Raji (cell line): ENCODE measurements around the gene CXCR3.

Experiments used
- POLR2A ChIP-seq: IDR thresholded peaks from 2 replicates; pipeline ENCODE4 v1.6.1; 2011; ENCODE audit warnings: low read depth, low read length, control low read depth; ENCODE audit not compliant: insufficient read depth

The CXCR3 gene

DNA sequence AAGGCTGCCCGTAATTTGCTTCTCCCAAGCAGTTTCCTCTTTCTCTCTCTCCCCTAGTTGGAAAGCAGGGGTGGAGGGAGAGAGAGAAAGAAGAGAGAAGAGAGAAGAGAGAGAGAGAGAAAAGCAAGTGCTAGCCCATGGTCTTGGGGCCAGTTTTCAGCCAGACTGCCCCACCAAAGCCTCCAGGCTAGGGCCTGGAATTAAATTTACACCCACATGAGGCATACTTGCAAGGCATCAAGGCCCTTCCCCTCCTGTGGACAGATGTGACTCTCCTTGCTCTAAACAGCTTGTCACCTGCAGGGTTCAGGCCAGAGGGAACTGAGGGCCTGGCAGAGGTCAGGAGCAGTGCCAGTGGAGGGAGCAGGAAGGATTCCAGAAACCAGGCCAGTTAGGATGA is 1.7 kb upstream of the CXCR3 start:
- TF ChIP-seq POLR2A, result no peak

DNA sequence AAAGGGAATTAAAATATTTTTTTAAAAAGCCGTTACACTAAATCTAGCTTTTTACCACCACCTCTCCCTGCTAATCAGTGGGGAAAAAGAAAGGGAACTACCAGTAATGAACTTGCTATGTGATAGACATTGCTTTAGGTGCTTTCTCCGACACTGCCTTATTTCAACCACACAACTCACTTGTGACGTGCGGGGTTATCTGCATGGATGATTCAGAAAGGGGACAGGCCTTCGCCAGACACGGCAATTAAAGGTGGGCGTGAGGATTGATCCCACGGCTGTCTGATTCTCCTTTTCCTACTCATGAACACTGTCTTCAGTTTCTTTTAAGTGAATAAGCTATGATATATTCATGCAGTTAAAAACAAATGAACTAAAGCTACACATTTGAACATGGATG is 882 bp upstream of the CXCR3 start:
- no peak for TF ChIP-seq POLR2A

DNA sequence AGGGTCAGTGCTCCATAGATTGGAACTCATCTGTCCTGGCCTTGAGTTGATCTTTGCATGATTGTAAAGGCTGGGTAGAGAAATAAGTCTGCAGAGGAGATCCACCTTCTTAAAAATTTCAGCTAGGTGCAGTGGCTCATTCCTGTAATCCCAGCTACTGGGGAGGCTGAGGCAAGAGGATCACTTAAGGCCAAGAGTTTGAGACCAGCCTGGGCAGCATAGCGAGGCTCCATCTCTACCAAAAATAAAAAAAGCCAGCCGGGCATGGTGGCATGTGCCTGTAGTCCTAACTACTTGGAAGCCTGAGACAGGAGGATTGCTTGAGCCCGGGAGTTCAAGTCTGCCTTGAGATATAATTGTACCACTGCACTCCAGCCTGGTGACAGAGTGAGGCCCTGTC is 476 bp upstream of the CXCR3 start:
- TF ChIP-seq POLR2A, result no peak

DNA sequence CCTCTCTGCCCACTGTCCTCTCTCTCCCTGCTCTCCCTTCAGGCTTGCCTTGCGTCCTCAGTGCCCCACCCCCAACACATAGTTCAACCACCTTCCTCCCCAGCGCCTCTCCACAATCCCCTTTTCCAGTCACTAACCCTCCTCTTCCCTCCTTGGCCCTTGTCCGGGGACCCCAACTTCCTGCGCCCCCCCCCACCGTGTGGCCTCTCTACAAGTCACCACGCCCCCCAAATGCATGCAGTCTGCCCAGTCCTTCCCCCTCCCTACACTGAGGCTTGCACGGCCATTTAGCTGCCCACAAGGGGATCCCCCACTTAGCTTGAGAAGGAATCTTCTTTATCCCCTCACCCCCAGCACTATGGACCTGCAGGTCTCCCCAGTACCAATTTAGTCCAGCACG is 569 bp downstream of the CXCR3 start:
- no peak for TF ChIP-seq POLR2A

DNA sequence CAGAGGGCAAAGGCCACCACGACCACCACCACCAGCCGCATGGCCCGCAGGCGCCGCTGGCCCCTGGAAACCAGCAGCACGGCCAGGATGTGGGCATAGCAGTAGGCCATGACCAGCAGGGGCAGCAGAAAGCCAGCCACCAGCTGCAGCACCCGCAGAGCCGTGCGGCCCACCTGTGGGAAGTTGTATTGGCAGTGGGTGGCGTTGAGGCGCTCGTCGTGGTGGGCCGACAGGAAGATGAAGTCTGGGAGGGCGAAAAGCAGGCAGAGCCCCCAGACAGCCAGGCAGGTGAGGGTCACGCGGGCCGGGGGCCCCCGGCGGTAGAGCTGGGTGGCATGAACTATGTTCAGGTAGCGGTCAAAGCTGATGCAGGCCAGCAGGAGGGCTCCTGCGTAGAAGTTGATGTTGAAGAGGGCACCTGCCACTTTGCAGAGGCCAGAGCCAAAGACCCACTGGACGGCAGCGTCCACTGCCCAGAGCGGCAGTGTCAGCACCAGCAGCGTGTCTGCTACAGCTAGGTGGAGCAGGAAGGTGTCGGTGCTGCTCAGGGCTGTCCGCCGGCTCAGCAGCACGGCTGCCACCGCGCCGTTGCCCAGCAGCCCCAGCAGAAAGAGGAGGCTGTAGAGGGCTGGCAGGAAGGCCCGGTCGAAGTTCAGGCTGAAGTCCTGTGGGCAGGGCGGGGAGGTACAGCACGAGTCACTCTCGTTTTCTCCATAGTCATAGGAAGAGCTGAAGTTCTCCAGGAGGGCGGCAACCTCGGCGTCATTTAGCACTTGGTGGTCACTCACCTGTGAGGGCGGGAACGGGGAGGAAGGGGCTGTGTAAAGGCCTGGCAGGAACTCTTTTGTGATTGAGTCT is 1.4 kb downstream of the CXCR3 start:
- no peak for TF ChIP-seq POLR2A

DNA sequence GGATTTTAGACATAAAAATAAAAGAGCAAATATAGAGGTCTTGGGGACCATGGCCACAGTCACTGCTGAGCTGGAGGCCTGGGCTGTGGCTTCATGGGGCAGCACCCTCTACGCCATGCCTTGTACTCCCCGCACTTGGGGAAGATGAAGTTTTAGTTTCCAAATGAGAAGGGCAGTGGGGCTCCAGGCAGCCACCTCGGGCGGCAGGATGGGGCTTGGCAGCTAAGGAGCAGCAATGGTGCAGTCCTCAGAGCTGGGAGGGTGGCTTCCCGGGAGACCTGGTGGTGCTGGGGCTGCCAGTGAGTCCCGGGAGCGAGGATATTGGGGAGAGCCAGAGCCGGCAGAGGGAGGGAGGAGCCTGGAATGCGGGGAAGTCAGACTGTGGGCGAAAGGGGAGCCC is 2.4 kb downstream of the CXCR3 start:
- TF ChIP-seq POLR2A, result no peak

DNA sequence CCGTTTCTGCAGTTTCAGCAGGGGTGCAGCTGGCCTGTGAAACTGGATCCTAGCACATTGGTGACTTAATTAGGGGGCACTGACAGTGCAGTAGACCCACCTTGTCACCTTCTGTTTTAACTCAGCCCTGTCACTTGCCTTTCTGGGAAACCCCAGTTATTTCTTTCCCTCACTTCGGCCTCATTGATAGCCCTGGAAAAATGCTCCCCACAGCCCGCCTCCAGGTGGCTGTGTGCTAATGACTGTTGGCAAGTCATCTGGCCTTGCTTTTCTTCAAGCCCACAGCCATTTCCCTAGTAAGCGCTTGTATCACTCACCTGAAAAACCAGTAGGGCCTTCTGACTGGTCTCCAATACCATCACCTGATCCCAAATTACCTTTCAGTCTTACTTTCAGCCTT is 3.3 kb downstream of the CXCR3 start:
- TF ChIP-seq POLR2A, result no peak

DNA sequence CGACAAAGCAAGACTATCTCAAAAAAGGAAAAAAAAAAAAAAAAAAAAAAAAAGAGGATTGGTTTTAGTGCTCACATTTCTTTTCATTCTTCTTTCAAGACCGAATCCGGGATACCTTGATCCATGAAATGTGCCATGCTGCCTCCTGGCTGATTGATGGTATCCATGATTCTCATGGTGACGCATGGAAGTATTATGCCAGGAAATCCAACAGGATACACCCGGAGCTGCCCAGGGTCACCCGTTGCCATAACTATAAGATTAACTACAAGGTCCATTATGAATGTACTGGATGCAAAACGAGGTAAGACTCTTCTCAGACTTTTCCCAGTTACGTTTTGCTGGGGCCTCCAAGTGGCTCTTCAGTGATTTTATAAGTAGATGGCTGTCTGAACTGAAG is 6.1 kb downstream of the CXCR3 start:
- TF ChIP-seq POLR2A, result no peak

DNA sequence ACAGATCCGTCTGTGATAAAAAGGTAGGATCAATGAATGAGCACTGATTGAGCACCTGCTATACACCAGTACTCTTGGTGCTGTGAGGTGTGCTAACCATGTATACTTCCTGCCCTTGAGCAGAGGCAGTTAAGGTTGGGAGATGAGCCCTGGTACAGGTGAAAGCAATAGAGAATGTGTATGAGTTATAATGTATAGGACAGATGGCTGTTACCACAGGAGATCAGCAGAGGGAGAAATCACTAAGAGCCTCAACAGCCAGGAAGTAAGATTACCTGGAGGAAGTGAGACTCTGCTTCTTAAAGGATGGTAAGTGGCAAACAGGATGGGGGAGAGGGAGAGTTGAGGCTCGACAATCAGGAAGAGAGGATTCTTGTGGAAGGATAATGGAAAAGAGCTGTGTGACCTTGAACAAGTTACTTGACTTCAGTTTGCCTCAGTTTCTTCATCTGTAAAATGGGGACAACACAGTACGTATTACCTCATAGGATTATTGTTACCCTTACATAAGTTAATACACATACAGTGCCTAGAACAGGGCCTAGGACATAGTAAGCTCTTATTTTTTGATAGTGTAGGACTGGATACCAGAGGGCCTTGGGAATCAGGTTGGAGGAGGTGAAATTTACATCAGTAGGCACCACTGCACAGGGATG is 9.1 kb downstream of the CXCR3 start:
- no peak for TF ChIP-seq POLR2A

DNA sequence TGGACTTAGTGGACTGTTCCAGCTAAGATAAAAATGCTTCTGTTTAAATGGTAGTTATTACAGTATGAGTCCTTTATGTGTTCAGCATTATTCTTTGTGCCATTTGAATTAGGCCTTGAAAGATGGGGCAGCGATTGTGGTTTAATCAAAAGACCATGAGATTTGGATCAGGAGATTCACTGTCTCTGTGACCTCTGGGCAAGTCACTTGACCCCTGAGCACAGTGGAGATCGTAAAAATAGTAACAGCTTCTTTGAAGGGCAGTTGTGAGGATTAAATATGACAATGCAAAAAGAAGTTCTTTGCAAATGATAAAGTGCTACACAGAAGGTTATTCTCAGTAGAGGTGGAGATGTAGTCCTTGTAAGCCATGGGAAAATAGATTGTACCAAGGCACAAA is 10.8 kb downstream of the CXCR3 start:
- TF ChIP-seq POLR2A, result no peak

DNA sequence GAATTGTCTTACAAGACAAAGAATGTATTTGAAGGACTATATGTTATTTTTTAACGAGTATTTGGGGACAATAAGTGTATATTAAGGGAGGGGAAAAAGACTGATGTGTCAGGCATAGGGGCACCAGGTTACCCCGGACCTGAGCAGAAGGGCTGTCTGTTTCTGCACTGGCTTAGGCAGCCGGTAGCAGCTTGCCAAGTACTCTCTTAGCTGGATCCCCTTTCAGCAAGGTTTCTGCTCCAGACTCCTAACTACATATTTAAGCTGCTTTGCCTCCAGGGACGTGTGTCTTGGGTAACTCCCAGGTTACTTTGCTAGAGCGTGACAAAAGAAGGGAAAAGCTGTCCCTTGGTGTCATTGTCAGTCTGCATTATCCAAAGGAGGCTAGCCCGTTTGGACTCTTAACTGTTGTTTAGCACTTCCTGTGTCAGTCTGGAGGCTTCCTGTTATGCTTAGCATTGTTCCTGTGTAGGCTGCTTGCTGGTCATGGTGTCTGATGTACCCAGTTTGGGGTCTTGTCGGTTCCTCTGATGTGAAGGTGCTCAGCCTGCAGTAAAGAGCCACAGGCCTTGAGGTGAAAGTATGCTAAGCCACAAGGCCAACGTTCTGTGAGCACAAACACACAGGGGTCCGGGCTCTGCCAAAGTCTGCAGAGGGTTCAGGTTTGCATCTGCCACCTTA is 11.6 kb downstream of the CXCR3 start:
- no peak for TF ChIP-seq POLR2A

DNA sequence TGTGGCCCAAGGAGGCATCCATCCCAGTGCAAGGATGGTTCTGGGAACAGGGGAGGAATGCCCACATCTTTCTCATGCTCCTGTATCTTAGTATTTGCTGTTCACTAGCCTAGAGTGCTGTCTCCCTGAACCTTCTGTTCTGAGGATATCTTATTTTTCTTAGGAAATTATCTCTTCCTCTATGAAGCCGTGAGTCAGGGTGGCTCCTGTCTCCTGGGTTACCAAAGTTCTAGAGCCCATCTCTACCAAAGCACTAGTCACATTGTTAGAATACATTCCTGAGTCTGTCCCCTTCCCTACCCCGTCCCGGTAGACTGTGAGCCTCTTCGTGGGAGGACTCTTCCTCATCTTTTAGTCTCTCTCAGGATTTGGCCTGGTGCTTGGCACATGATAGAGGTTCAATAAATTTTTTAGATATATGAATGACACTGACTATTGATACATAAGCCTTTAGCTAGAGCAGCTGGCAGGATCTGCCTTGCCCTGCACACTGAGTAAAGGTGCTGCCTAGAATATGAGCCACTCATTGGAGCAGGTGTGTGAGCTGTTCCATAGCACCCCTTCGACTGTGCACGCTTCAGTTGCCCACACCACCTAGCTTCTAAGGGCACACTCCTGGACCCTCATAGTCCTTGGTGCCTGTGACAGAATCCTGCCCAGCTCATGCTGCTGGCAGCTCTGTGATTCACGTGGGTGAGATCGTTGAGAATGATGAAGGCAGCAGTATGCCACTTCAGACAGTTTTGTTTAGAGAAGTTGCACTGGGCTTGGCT is 13.3 kb downstream of the CXCR3 start:
- no peak for TF ChIP-seq POLR2A

DNA sequence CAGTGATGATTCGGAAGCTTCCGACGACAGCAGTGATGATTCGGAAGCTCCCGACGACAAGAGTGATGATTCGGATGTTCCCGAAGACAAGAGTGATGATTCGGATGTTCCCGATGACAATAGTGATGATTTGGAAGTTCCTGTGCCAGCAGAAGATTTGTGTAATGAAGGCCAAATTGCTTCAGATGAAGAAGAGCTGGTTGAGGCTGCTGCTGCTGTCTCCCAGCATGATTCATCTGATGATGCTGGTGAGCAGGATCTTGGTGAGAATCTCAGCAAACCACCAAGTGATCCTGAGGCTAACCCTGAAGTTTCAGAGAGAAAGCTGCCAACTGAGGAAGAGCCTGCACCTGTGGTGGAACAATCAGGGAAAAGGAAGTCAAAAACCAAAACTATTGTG is 14.2 kb downstream of the CXCR3 start:
- no peak for TF ChIP-seq POLR2A

DNA sequence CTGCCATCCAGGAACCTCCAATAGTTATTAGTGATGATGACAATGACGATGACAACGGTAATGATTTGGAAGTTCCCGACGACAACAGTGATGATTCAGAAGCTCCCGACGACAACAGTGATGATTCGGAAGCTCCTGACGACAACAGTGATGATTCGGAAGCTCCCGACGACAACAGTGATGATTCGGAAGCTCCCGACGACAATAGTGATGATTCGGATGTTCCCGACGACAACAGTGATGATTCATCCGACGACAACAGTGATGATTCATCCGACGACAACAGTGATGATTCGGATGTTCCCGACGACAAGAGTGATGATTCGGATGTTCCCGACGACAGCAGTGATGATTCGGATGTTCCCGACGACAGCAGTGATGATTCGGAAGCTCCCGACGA is 14.7 kb downstream of the CXCR3 start:
- no peak for TF ChIP-seq POLR2A

DNA sequence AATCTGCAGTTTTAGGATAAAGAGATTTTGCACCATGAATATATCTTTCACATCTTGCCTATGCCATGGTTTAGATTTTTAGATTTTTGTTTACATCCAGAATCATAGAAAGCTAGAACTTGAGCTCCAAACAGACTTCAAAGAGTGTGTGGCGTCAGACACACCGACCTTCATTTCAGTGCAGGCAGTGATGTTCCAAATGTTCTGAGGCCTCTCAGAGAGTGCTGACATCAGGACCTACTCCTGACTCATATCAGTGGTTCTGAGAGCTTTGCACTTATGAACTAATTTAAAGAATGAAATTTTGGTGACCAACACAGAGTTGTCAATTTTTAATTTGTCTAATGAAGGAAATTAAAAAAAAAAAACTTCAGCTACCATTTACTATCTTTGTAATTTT is 18.3 kb downstream of the CXCR3 start:
- no peak for TF ChIP-seq POLR2A
